HG03439 (cell line): ENCODE measurements around the gene VBP1.
"Not testable (repeated sequence)": the region's sequence is repeated elsewhere in the genome, so short reads cannot be mapped to it uniquely, and the experiment has no call there.

Source experiments
- ATAC-seq: cut with Tn5 transposase; IDR thresholded peaks from one replicate; pipeline ENCODE4 v1.9.1; 2021; ENCODE audit warnings: mild to moderate bottlenecking, moderate library complexity; ENCODE audit not compliant: unreplicated experiment

Gene VBP1

GRCh38 chrX:155262970-155263754 lies 46.9 kb downstream of the VBP1 start:
- no peak for ATAC-seq

GRCh38 chrX:155263854-155264628 lies 47.8 kb downstream of the VBP1 start, which contains the start of gene RAB39B:
Gene RAB39B, minus strand, starts transcription at chrX:155264491. Its CDS starts 203 bp downstream, at chrX:155264288.
- peak; percentile 96 for ATAC-seq

- no peak for ATAC-seq
Measured at GRCh38 chrX:155266439-155266838, 50.2 kb downstream of the VBP1 start.

- not testable (repeated sequence) for ATAC-seq
Measured at GRCh38 chrX:155267995-155268394, 51.7 kb downstream of the VBP1 start.

- ATAC-seq: no peak
Measured at GRCh38 chrX:155270969-155271368, 54.7 kb downstream of the VBP1 start.

- no peak for ATAC-seq
Measured at GRCh38 chrX:155279873-155280272, 63.6 kb downstream of the VBP1 start.
